Limb (tissue), 2 donors: ENCODE data around the gene XAGE3.
"Not testable (repeated sequence)": the region's sequence is repeated elsewhere in the genome, so short reads cannot be mapped to it uniquely, and the experiment has no call there.

ENCODE experiments used
- DNase-seq, 2 donors: peaks; one replicate each; pipeline ENCODE4 v3.0.0-alpha.2; 2016; ENCODE audit errors: extremely low spot score in 2 of 2

Gene XAGE3, protein sequence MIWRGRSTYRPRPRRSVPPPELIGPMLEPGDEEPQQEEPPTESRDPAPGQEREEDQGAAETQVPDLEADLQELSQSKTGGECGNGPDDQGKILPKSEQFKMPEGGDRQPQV

DNA sequence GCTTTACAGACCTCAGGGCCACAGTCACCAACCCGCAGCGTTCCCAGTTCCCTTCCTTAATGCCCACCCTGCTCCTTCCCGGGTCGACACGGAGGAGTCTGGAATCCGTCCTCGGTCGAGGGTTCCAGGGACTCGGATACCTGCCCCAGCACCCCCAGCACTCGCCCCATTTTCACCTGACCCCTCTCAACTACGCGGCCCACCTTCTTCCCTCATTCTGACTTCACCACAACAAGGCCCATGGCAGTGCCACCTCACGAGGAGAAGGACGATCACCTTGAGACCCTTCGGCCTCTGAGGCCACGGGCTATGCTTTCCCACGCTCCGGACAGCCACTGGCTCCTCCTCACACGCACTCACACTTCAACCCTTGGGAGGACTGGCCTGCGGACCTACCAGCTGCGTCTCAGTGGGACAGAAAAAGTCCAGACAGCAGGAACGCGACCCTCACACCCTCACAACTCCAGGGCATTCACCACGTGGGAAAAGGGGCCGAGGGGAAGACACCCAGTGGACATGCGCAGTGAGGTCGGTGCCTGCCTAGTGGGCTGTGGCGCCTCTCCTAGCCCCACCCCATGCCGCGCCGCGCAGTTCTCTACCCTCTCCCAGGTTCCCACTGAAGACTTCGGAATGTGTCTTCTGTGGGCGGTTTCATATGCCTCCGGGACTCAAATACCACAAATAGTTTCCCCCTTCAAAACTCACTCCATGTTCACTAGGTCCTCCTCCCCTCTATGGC lies at the start of gene XAGE3:
XAGE3 (minus strand) TSS at position 474 of the 739 bp plus-strand sequence. CDS start 950 bp downstream, outside the sequence.
- no peak for DNase-seq

GRCh38 chrX:52914704-52915103 lies 46.8 kb upstream of the XAGE3 start:
- not testable (repeated sequence) for DNase-seq

- not testable (repeated sequence) for DNase-seq
Measured at GRCh38 chrX:52913681-52914080, 45.8 kb upstream of the XAGE3 start.

GRCh38 chrX:52909313-52909969 lies 41.6 kb upstream of the XAGE3 start:
- not testable (repeated sequence) for DNase-seq

GRCh38 chrX:52907900-52908299 lies 40.0 kb upstream of the XAGE3 start:
- not testable (repeated sequence) for DNase-seq

DNA sequence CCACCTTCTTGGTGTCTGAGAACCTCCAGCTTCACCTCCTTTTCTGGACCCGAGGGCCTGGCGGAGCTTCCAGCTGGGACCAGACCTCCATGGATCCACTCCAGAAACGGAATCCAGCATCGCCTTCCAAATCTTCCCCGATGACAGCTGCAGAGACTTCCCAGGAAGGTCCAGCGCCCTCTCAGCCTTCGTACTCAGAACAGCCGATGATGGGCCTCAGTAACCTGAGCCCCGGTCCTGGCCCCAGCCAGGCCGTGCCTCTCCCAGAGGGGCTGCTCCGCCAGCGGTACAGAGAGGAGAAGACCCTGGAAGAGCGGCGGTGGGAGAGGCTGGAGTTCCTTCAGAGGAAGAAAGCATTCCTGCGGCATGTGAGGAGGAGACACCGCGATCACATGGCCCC lies 39.3 kb upstream of the XAGE3 start:
- not testable (repeated sequence) for DNase-seq

DNA sequence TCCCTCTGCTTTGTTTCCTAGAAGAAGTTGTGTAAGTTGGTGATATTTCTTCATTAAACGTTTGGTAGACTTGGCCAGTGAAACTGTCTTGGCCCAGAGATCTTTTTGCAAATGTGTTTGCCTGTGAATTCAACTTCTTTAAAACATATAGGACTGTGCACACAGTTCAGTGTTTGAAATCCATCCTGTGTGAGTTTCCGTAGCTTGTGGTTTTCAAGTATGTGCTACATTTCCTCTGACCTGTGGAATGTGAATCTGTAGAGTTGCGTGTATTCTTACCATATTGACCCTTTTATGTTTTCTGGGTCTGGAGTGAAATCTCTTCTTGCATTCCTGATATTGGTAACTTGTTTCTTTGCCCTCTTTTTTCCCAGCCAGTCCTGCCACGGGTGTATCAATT lies 38.2 kb upstream of the XAGE3 start:
- DNase-seq: not testable (repeated sequence)

DNA sequence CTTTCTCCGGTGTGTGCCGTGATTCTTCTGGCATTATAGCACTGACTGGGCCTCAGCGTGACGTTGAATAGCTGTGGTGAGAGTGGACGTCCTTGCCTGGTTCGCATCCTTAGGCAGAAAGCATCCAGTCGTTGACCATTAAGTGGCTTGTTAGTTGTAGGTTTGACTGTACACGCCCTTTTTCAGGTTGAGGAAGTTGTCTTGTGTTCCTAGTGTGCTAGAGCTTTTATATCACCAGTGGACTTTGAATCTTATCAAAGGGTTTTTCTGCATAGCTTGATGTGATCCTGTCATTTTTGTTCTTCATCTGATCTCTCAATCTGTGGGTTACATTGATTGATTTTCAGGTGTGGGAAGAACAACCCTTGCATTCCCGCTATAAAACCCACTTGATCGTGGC lies 37.6 kb upstream of the XAGE3 start:
- not testable (repeated sequence) for DNase-seq

GRCh38 chrX:52896855-52897709 lies 29.2 kb upstream of the XAGE3 start, which contains the start of gene FAM156B:
Gene FAM156B, plus strand, starts transcription at chrX:52897330. Its CDS starts 9,896 bp downstream, at chrX:52907226.
- DNase-seq: not testable (repeated sequence)

DNA sequence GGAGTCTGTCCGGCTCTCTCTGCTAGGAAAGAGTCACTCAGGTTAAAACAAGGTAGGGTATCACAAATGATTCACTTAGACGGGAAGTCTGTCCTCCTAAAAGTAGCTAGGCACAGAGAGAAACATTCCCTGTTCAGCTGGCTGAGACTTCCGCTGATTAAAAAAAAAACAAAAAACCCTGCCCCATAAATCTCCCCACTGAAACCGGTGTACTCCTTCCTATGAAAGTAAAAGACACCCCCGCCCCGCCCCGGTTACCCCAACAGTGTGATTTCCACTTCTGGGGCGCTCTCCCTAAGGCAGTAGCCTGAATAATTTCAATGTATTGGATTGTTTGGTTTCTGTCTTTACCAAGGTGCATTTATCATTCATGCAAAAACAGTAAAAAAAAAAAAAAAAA lies 28.6 kb upstream of the XAGE3 start:
- not testable (repeated sequence) for DNase-seq

DNA sequence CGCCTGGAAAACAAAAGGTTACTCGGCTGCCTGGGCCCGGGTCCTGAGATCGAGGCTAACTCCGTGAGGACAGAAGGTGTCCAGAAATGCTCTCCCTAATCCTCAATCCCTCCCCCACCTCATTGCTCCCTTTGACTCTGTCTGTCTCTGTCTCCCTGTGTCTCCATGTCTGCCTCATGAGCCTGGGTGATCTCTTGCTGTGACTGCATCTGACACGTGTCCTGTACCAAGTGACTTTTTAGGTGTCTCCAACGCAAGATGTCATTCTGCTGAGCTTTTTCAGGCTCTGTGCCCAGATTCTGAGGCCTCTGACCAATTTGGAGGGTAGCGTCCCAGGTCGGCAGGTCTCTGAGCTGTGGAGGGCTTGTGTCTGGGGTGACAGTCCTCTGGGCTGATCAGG lies 20.2 kb upstream of the XAGE3 start:
- DNase-seq: not testable (repeated sequence)

DNA sequence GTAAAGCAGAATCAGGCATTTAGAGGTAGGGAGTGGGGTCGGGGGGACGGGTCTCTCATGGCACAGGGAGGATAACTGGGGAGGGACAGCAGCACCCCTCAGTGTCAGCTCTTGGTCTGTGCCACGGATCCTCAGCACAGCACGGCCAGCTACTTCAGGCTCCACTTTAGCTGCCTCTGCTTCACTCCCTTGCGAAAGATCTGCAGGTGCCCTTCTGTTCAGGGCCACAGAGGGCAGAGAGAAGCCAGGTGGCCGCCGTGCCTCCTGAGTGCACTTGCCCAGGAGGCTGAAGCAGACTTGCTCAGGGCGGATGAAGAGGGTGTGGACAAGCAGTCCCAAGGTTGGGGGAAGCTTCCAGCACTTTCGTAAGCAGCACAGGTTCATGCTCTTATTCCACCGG lies 19.6 kb upstream of the XAGE3 start:
- DNase-seq: not testable (repeated sequence)

DNA sequence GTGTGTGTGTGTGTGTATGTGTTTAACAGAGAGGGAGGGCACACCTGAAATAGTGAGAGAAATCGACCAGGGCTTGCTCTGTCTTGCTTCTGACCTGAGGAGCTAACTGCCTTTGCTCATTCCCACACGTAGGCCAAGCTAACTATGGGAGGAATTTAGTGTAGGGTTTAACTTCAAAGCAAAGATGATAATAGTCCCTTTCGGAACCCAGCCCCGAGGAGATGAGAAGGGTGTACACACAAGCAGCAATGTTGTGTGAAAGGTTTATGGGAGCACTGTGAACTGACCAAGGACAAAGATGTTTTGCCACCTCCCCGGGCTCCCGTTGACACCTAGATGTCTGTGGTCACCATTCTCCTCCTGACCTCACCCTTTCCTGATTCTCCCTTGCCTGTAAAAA lies 8.5 kb upstream of the XAGE3 start:
- DNase-seq: not testable (repeated sequence)

- not testable (repeated sequence) for DNase-seq
Measured at GRCh38 chrX:52875436-52875835, 7.6 kb upstream of the XAGE3 start.

GRCh38 chrX:52874661-52875060 lies 6.8 kb upstream of the XAGE3 start:
- DNase-seq: no peak

DNA sequence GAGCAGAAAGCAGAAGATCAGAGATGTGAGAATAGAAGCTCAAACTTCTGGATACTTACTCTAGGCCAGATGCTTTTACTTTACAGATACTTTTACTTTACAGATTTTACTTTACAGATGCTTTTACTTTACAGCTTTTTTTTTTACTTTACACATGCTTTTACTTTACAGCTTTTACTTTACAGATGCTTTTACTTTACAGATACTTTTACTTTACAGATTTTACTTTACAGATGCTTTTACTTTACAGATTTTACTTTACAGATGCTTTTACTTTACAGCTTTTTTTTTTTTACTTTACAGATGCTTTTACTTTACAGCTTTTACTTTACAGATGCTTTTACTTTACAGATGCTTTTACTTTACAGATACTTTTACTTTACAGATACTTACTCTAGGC lies 5.9 kb upstream of the XAGE3 start:
- not testable (repeated sequence) for DNase-seq

- no peak for DNase-seq
Measured at GRCh38 chrX:52870046-52870445, 2.2 kb upstream of the XAGE3 start.

DNA sequence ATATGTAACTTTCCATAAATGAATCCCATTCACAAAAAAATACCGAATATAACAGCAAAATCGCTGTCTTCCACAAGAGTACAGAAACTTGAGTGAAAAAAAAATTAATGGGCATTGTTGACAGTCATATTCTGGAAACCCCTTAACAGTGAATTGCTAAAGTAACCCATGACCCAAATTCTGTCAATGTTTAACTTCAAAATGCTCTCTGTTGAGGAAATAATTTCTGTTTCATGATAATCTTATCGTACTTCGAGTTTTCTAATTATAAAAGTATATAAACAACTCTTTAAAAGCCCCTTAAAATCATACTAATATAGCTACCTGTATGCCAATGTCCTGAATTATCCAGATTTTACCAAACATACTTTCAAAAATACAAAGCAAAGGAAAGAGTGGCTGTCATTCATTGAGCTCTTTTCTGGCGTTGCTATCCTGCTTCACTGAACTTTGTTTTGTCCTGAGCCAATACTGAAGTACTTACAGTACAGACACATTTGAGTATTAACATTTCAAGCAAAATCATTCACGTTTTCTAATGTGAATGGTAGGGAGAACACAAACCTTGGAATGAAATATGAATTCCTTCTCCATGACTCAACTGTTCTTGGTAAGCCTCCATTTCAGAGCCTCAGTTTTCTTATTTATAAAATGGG lies 2.4 kb downstream of the XAGE3 start:
- no peak for DNase-seq

GRCh38 chrX:52856991-52857525 lies 10.8 kb downstream of the XAGE3 start:
- not testable (repeated sequence) for DNase-seq

DNA sequence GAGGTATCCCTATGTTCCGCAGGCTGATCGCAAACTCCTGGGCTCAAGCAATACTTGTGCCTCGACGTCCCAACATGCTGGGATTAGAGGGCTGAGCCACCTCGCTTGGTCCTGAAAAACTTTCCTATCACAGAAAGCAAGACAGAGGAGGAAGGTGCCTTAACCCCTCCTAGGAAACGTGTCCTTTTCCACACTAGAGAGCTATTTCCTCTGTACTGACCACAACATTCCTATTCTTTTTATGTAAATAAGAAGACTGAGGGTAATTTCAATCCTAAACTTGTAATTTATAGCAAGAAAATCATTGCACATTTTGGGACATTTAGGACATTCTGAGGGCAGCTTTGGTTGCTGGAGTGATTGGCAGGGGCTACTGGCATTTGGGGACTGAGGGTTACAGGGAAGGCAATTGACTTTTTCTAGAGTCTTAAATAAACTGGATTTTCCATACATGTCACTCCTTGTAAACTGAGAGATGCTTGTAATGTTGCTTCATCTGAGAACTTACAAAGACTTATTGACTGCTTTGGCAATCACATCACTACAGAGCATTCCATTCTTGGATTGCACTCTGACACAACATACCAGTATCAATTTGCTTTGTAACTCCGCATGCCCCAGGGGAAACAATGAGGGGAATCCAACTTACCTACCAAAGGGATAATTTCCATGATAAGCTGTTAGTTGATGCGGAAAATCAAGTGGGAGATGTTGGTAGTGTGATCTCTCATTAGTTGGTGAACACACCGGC lies 15.6 kb downstream of the XAGE3 start:
- no peak for DNase-seq
